ENCODE results near the gene TAS1R3.

TAS1R3 gene

GRCh38 chr1:1356166-1356795 is 25.2 kb downstream of the TAS1R3 start:
- Histone ChIP-seq H3K4me2 (ENCODE audit: low read length) (no peak overlapping the region), H3K9ac (ENCODE audit: low read length) (no peak overlapping the region), H4K20me1 (ENCODE audit: insufficient read depth, low read length) (no peaks in the 10 kb centered on the region), H3K4me1 (ENCODE audit: low read length) (peaks cover 25% of the 10 kb centered on the region; the same call in 1 of the 2 replicates), H3K27me3 (ENCODE audit: low read depth, low read length) (peaks cover 17% of the 10 kb centered on the region), H3K9me3 (ENCODE audit: insufficient read depth, low read length) (no peaks in the 10 kb centered on the region), H3K4me3 (ENCODE audit: low read length) (no peak overlapping the region), H2AFZ (ENCODE audit: low read depth, low read length) (no peak overlapping the region), H3K27ac (ENCODE audit: low read length) (no peak overlapping the region), H3K36me3 (replicated peaks; ENCODE audit: low read depth, low read length) (no peaks in the 10 kb centered on the region), H3K79me2 (ENCODE audit: low read length) (no peaks in the 10 kb centered on the region)
- TF ChIP-seq EZH2phosphoT487 (IDR thresholded peaks at IDR 0.05; ENCODE audit: low read depth) (no peak), CTCF (IDR thresholded peaks at IDR 0.05; ENCODE audit: low read depth, low read length) (no peak)

- no peaks in the 10 kb centered on the region for H3K36me3 ChIP-seq (replicated peaks; ENCODE audit: low read depth, low read length)
- no peak overlapping the region for H3K4me3 ChIP-seq (ENCODE audit: low read length)
- peaks cover 17% of the 10 kb centered on the region for H3K27me3 ChIP-seq (ENCODE audit: low read depth, low read length)
- H3K4me2 ChIP-seq (ENCODE audit: low read length): no peak overlapping the region
- no peak overlapping the region for H3K27ac ChIP-seq (ENCODE audit: low read length)
- peaks cover 26% of the 10 kb centered on the region for H3K4me1 ChIP-seq (ENCODE audit: low read length)
- H4K20me1 ChIP-seq (ENCODE audit: insufficient read depth, low read length): no peaks in the 10 kb centered on the region
- no peaks in the 10 kb centered on the region for H3K79me2 ChIP-seq (ENCODE audit: low read length)
- TF ChIP-seq EZH2phosphoT487 (IDR thresholded peaks at IDR 0.05; ENCODE audit: low read depth) (no peak), CTCF (IDR thresholded peaks at IDR 0.05; ENCODE audit: low read depth, low read length) (no peak)
- no peaks in the 10 kb centered on the region for H3K9me3 ChIP-seq (ENCODE audit: insufficient read depth, low read length)
- no peak overlapping the region for H3K9ac ChIP-seq (ENCODE audit: low read length)
- no peak overlapping the region for H2AFZ ChIP-seq (ENCODE audit: low read depth, low read length)
These were observed 25.8 kb downstream of the TAS1R3 start for GRCh38 chr1:1356796-1357401.

- H3K9ac ChIP-seq (ENCODE audit: low read length): no peak overlapping the region
These were observed 26.9 kb downstream of the TAS1R3 start for GRCh38 chr1:1357871-1358432.

More at GRCh38 chr1:1357871-1358432, 26.9 kb downstream of the TAS1R3 start:
- H3K4me1 ChIP-seq (ENCODE audit: low read length): peaks cover 26% of the 10 kb centered on the region
- no peaks in the 10 kb centered on the region for H3K79me2 ChIP-seq (ENCODE audit: low read length)
- peak overlapping the region; percentile 28 for H3K4me2 ChIP-seq (ENCODE audit: low read length)
- TF ChIP-seq EZH2phosphoT487 (IDR thresholded peaks at IDR 0.05; ENCODE audit: low read depth) (no peak), CTCF (IDR thresholded peaks at IDR 0.05; ENCODE audit: low read depth, low read length) (no peak)
- H3K27ac ChIP-seq (ENCODE audit: low read length): no peak overlapping the region
- H3K9me3 ChIP-seq (ENCODE audit: insufficient read depth, low read length): no peaks in the 10 kb centered on the region
- no peaks in the 10 kb centered on the region for H3K36me3 ChIP-seq (replicated peaks; ENCODE audit: low read depth, low read length)
- H3K27me3 ChIP-seq (ENCODE audit: low read depth, low read length): peaks cover 17% of the 10 kb centered on the region
- no peaks in the 10 kb centered on the region for H4K20me1 ChIP-seq (ENCODE audit: insufficient read depth, low read length)
- no peak overlapping the region for H2AFZ ChIP-seq (ENCODE audit: low read depth, low read length)
- H3K4me3 ChIP-seq (ENCODE audit: low read length): peak overlapping the region; percentile 34; the same call in 1 of the 2 replicates

Measured in OCI-LY3 (cell line).